Measurements from ENCODE around the gene METTL25B.
"Not testable (repeated sequence)": the region's sequence is repeated elsewhere in the genome, so short reads cannot be mapped to it uniquely, and the experiment has no call there.

METTL25B gene

DNA sequence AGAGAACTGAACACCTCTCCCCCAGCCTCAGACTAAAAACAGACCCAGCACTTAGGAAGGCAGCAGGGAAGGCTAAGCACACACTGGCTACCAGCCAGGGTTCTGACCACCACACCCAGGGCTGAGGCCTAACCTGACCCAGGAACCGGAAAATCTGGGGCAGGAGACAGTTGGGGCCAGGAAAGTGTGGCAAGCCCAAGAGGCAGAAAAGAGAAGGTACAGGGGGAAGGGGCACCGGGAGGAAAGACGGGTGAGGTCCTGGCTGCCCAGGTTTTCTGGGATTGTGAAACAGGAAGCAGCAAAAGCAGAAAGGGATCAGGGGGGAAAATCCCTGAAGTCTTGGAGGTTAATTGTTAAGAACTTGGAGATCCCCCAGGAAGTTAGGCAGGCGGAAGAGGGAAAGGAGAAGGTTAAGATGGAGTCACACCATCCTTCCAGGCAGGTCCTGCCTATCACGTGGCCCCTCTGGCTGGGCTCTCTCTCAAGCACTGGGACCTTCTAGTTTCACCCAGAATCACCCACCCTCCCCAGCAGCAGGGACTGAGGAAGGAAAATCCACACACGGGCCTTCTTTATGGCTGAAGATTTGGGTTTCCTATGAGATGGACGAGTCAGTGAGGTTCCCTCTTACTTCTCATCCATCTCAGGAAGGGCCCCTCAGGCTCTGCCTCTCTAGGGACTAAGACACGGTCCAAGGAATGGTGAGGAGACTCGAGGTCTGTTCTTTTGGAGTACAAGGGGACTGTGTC is 20.6 kb downstream of the METTL25B start:
- no peak for DNase-seq (ENCODE audit: low spot score)

DNA sequence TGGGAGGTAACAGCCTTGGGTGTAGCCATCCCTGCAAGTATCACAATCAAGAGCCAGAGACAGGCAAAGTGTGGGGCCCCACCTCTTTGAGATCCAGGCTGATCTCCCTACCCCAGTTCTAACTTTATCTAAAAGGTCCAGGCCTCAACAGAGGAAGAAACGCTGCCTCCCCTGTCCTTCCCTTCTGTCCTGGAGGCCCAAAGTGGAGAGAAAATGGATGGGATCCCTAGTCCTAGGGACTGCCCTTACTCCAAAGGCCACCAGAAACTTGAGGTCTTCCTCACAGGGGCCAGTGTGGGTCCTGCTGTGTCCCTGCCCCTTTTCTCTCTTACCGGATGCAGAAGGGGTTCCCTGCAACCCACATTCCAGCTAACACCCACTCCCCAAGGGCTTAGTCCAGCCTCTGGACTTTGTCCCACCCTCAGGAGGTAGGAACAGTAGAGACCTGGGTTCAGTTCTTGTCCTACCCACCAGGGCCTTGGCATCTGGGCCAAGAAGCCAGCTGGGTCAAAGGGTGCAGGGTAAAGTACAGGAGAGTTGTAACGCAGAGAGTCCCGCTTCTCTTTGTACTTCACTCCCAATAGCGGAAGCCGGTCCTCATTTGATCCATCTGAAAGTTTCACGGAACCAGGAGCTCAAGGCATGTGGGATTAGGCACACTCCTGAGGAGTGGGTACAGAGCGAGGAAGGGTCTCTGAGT is 21.3 kb downstream of the METTL25B start:
- DNase-seq (ENCODE audit: low spot score): no peak

DNA sequence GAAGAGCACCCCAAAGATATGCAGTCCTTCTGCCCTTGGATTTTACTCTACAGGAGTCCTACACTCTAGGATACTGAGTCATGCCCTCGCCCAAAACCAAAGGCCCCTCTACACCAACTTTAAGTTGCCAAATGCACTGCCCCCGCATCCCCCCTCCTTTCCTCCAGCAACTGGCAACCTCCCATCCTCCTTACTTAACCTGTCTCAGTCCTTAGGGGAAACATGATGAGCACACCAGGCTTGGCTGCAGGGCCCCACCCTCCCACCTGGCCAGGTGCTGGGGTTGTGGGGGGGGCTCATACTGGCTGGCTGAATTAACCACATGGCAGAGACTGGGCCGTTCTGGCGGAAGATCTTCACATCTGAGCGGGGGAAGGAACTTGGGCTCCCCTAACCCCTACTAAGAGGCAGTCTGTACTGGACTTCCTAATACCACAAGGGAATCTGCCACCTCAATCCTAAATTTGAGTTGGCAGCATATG is 22.0 kb downstream of the METTL25B start:
- DNase-seq (ENCODE audit: low spot score): no peak

DNA sequence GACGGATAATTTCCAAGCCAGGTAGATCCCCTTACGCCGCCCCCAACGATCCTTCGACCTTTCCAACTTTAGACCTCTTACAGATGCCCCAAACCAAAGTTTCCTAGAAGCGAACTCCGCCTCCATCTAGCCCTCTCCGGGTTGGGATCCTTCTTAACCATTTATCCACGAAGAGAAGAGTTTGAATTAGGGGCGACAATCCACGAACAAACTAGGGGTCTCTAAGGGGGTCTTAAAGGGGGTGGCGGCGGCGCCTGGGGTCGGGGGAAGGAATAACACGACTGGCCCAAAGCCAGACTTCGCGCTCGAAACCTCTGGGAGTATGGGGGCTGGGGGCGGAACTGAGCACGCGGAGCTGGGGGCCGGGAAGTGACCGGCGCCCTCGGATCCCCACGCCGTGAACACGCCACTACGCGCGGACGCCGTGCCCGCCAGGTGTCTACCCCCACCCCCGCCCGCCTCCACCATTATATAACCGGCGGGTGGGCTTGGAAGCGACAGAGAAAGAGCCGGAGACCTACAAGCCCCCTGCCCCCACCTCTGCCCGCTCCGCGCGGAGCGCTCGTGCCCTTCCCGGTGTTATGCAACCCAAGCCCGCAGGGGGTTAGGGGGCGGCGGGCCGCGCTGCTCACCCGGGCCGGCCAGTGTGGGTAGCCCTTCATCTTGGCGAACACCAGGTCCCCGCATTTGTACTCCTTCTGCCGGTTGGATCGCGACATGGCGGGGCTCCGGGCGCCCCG is 22.6 kb downstream of the METTL25B start:
- DNase-seq (ENCODE audit: low spot score): no peak

DNA sequence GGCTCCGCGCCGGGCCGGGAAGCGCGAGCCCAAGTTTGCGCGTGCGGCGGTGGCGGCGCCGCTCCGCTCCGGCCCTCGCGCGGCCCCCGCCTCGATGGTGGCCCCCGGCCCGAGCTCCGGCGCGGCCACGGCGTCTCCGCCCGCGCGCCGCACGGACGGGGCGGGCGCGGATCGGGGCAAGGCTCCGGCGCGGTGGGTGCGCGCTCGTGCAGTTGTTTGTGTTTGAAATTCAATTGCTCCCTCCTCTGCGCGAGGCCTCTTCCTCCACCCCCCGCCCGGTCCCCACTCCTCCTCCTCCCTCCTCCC is 23.1 kb downstream of the METTL25B start, which contains the start of gene HDGF:
Gene HDGF, minus strand, starts transcription at position 225 of the 306 bp plus-strand sequence. CDS start 246 bp downstream, outside the sequence.
- DNase-seq (ENCODE audit: low spot score): no peak

DNA sequence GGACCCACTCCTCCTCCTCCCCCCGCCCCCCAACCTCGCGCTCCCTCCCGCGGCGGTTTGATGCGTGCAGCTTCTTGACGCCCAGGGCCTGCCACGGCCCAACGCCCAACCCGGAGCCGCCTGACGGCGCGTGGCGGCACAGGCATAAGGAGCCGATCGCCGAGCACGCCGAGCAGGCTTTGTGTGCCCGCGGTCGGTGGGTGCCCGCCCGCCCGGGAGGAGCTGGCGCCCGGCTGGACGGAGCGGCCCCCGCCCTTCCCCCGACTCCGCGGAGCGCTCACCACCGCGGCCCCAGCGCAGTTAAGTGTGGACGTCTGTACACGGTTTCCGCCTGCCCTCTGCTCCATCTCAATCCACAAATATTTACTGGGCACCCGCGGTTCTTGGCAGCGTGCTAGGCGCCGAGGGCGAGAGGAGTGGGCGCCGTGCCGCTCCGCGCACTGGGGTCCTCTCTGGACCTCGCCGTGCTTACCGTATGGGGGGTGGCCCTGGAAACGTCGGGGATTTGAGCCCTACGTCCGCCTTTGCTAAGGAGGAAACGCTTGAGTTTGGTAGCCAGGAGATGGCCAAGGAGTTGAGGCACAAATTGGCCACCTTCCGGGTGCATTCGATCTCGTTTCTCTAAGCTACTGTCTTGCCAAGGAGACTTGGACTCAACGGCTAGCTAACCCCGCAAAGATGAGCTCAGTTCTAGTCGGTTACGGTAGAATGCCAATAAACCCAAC is 23.6 kb downstream of the METTL25B start:
- peak; percentile 97 for DNase-seq (ENCODE audit: low spot score)

DNA sequence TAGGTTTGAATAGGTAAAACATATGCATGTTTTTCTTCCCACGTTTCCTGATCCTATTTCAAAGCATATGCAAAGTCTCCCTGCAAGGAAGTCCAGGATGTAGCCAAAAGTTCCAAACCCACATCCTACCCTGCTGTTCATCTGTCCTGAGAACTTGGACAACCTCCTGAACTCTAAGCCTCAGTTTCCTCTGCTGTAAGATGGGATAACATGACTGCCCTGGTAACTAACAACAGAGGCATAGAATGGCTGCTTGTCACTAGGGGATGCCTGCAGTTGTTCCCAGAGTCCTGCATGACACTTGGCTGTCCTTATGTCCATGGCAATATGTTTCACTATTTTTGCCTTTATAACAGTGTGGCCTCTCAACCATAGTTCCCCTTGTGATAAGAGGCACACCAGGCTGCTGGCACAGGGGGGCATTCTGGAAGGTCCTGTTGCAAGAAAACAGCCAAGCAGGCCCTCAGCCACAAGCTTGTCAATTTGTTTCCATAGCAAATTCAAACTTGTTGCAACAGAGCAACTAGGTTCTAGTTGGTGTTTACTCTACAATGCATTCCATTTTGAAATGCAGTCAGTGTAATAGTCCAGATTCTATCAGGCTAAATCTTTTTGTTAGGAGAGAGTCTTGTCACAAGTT is 24.7 kb downstream of the METTL25B start:
- no peak for DNase-seq (ENCODE audit: low spot score)

DNA sequence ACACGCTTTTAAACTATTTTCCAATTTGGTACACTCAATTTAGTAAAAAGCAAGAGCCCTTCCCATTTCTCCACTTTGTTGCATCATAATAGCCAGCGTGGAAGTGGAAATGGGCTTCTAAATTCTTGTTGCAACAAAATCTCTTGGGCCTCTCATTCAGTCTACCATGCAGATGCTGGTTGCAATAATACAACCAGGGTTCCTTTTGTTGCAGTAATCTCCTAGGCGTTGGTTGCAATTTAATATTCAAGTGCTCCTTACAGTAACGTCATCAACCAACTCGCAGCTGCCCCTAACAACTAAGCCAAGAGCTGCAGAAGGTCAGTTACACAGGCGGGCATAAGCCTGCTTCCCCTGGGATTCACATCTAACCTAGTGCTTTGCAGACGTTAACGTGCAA is 25.9 kb downstream of the METTL25B start:
- no peak for DNase-seq (ENCODE audit: low spot score)

DNA sequence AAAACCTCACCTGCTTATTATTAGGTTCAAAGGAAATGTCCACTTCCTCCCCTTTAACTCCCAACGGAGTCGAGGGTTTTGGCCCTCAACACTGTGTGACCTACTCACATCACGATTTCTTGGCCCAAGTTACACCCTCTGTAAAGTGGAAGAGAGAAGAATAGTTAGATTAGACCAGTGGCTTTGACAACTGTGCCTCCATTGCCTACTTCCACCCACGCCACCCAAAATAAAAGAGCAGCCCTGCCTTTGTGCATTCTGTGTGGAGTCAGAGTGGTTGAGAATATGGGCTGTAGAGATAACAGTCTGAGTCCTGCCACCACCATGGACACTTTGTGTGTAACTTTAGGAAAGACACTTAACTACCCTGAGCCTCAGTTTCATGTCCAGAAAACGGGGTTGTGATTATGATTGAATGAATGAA is 27.3 kb downstream of the METTL25B start:
- DNase-seq (ENCODE audit: low spot score): no peak

DNA sequence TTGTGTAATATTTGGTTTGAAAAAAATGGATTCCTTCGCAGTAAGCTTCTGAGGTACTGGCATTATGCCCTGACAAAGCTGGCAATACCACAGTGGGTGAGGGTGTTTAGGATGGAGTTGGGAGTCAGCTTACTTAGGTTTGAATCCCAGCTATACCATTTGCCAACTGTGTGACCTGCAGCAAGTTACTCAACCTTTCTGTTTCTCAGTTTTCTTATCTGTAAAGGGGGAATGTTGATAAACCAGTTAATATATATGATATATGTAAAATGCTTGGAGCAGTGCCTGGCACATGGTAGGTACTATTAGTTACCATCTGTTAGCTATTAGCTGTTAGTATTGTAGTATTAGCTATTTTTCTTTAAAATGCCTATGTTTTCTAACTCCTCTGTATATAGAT is 28.1 kb downstream of the METTL25B start:
- DNase-seq (ENCODE audit: low spot score): no peak

DNA sequence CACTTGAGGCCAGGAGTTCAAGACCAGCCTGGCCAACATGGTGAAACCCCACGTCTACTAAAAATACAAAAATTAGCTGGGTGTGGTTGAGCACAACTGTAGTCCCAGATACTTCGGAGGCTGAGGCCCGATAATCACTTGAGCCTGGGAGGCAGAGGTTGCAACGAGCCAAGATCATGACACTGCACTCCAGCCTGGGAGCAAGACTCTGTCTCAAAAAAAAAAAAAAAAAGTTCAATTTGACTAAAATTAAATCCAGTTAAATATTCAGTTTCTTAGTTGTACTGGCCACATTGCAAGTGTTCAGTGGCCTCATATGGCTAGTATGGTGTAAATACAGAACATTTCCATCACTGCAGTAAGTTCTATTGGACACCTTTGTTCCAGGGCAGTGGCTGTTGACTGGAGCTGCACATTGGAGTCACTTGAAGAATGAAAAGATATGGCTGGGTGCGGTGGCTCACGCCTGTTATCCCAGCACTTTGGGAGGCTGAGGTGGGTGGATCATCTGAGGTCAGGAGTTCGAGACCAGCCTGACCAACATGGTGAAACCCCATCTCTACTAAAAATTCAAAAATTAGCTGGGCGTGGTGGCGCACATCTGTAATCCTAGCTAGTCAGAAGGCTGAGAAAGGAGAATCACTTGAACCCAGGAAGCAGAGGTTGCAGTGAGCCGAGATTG is 29.4 kb downstream of the METTL25B start:
- not testable (repeated sequence) for DNase-seq (ENCODE audit: low spot score)

DNA sequence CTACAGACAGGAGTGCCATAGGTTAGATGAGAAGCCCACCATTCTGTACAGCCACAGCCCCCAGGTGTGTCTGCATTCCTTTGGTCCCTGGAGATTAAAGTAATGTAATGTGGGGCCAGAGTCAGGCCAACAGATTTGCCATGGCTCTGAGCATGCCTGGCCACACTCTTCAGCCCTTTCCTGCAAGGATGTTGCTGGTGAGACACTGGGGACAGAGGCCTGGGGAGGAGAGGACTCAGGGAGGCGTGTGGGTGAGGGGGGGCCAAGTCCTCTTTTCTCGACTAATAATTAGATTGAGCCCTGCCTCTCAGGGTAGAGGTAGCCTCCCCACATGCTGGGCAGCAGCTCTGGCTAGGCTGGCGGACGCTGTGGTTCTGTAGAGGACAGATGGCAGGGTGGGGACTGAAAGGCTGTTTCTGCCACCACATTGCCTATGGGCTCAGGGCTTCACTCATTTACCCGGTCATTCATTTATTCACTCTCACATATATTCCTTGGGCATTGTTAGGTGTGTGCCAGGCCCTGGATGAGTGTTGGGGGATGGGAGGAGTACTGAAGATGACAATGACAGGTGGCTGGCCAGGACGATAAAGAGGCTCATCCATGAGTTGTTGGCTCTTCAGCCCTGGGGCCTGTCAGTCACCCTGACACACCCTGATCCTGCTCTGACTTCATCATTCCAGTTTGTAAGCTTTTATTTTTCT is 32.0 kb downstream of the METTL25B start:
- no peak for DNase-seq (ENCODE audit: low spot score)

DNA sequence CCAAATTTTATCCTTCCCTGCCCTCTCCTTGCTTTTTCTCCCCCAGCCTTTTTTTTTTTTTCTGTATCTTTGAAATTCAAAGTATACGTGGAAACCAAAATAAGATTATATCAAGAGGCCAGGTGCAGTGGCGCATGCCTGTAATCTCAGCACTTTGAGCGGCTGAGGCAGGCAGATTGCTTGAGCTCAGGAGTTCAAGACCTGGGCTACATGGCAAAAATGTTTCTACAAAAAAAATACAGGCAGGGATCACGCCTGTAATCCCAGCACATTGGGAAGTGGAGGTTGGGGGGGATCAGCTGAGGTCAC is 32.5 kb downstream of the METTL25B start:
- no peak for DNase-seq (ENCODE audit: low spot score)

DNA sequence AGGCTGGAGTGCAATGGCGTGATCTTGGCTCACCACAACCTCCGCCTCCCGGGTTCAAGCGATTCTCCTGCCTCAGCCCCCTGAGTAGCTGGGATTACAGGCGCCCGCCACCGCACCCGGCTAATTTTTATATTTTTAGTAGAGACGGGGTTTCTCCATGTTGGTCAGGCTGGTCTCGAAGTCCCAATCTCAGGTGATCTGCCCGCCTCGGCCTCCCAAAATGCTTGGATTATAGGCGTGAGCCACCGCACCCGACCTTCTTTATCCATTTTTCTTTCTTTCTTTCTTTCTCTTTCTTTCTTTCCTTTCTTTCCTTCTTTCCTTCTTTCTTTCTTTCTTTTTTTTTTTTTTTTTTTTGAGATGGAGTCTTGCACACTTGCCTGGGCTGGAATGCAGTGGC is 36.9 kb downstream of the METTL25B start:
- not testable (repeated sequence) for DNase-seq (ENCODE audit: low spot score)

DNA sequence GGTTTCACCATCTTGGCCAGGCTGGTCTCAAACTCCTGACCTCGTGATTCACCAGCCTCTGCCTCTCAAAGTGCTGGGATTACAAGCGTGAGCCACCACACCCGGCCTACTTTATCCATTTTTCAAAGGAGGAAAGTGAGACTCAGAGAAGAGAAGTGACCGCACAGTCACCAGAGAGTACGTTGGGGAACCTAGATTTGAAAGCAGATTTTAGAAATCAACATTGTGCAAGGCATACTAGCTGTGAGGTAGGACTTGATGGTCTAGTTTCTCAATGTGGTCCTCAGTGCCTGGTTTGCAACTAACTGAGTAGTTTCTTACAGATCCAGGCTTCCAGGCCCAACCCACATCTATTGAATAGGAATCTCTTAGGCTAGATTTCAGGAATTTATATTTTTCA is 37.4 kb downstream of the METTL25B start:
- DNase-seq (ENCODE audit: low spot score): no peak

DNA sequence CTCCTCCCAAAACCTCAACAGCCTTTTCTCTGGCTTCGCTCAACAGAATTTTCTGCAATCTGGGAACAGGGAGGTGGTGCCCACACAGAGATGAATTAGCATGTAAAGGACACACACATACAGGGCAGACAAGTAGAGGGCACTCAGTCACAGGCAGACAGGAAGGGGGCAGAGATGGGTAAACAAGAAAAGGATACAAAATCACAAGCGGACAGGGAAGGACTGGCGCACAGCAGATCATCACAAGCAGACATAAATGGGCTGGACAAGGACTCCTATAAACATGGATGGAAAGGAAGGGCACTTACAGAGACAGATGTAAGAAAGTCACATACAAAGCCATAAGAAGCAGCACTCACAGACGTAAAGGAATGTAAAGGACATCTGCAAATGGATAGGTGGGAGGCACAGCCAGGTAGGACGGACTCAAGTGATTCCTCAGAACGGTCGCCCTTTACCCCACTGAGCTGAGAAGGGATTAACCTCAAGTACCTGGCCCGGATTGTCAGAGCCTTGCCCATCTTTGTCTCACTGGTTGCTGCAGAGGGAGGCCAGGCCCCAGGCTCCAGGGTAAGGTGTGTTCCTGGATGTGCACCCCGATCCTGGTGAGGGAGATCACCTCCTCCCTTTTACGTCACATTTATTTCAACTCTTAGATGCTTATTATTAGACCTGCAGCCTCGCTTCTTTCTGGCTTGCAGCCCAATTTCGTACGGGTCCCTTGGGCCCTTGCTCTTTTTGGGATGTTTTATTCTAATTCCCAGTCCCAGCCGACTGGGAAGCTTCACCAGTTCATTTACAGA is 38.2 kb downstream of the METTL25B start:
- no peak for DNase-seq (ENCODE audit: low spot score)

DNA sequence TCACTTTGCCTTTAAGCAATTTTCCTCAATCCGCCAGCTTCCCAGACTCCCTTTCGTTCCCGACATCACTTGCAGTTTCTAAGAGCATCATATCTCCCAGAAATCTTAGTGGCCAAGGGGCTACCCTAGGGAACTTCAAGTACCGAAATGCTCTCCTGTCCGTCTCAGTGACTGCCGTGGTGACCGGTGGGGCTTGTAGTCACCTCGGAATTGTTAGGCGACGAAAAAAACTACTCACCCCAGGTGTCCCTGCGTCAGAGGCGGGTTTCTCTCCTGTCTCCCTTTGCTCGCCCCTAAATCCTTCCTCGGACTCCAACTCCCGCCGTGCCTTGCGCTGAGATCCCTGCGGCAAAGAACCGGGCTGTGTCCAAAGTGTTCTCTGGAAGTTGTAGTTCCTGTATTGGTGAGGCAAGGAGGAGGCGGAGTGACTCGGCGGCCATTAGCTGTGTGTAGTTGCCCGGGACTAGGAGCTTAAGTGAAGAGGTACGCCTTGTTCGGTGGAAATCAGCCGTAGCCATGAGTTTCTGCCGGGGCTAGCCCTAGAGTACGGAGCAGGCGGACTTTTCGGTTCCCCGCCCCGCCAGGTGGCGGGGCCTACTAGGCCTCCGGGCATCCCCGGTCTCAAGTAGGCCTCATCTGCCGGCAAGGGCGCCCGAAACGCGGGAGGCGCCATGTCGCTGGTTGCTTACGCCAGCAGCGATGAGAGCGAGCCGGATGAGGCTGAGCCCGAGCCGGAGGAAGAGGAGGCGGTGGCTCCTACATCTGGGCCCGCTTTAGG is 39.0 kb downstream of the METTL25B start, which contains the start of gene PRCC:
Gene PRCC, plus strand, starts transcription at position 435 of the 778 bp plus-strand sequence. Its CDS starts 237 bp downstream, at position 672.
- peak; percentile 99 for DNase-seq (ENCODE audit: low spot score)

DNA sequence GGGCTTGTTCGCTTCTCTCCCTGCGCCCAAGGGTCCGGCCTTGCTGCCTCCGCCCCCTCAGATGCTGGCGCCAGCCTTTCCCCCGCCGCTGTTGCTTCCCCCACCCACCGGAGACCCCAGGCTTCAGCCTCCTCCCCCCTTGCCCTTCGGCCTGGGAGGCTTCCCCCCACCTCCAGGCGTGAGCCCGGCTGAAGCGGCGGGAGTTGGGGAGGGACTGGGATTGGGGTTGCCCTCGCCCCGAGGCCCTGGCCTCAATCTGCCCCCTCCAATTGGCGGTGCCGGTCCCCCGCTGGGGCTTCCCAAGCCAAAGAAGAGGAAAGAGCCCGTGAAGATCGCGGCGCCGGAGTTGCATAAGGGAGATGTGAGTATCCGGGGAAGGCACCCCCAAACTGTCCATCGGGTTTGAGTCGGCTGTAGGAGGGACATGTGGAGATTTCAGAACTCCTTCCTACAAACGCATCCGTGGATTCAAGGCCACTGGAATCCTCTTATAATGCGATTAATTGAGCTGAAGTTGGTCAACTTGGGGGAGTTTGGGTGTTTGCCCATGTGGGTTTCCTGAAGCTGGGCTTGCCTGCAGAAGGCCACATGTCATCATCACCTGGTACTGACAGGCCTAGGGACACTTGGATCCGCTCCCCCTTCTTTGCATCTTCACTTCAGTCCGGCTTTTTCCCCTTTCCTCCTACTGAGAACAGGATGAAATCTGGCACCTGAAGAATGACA is 39.8 kb downstream of the METTL25B start:
- no peak for DNase-seq (ENCODE audit: low spot score)
